Endothelial cell of umbilical vein (primary cell): Measurements from ENCODE around the gene DBR1. TPM values are rescaled to one million over a fixed set of nuclear protein-coding genes. Genes with fewer than 3 reads are reported as not detected.
"Not testable (repeated sequence)": the region's sequence is repeated elsewhere in the genome, so short reads cannot be mapped to it uniquely, and the experiment has no call there.

Experiments
- BruUV-seq: library from RNA; stranded (reverse); fragments of 400-500 nt; replicated peaks from 2 replicates; lab custom pipeline; 2021; lab: Mats Ljungman, UMichigan
- CTCF ChIA-PET: fragments of 300-600, 350-600 bp; sonication (Branson Sonifier 250); formaldehyde crosslinking; loops from one replicate; lab custom pipeline; 2021; ENCODE audit warnings: antibody characterized with exemption, inconsistent platforms; lab: Charles Lee
- POLR2A ChIA-PET: fragments of 300-600, 350-600 bp; sonication (Branson Sonifier 250); formaldehyde crosslinking; loops from one replicate; lab custom pipeline; 2021; ENCODE audit warnings: antibody characterized with exemption, inconsistent platforms; lab: Charles Lee
- DNase-seq: peaks from one replicate; pipeline ENCODE4 v3.0.0-alpha.2; 2011; ENCODE audit warnings: low read depth, low spot score
- FAIRE-seq: peaks from 2 replicates; lab custom pipeline; 2011; peaks lifted over from hg19 to GRCh38; lab: Jason Lieb, UNC
- H2AFZ ChIP-seq: 2 replicates; pipeline ENCODE4 v1.6.0; 2012; ENCODE audit warnings: low read depth, low read length, control low read depth, inconsistent platforms
- H3K27ac ChIP-seq: 2 replicates; pipeline ENCODE4 v1.5.1; 2011; ENCODE audit warnings: low read depth, mild to moderate bottlenecking, control low read depth, low read length, moderate library complexity; ENCODE audit not compliant: insufficient read depth
- H3K27me3 ChIP-seq, 2 experiments: 2 replicates each; pipeline versions ENCODE4 v1.6.0 to v1.6.1; 2011; ENCODE audit warnings: low read length in 2 of 2, mixed read lengths in 1 of 2; ENCODE audit not compliant: control insufficient read depth in 2 of 2, insufficient read depth in 2 of 2
- H3K36me3 ChIP-seq, 2 experiments: 2 replicates in 1 of 2; 3 replicates in 1 of 2; pipeline ENCODE4 v1.5.1; 2011; ENCODE audit warnings: low read length in 2 of 2, mild to moderate bottlenecking in 1 of 2, moderate library complexity in 1 of 2; ENCODE audit not compliant: control insufficient read depth in 2 of 2, insufficient read depth in 2 of 2; ENCODE audit errors: extremely low read depth in 1 of 2
- H3K4me1 ChIP-seq: 3 replicates; pipeline ENCODE4 v1.5.1; 2011; ENCODE audit warnings: mild to moderate bottlenecking, low read length; ENCODE audit not compliant: control insufficient read depth, insufficient read depth; ENCODE audit errors: extremely low read depth
- H3K4me2 ChIP-seq: 2 replicates; pipeline ENCODE4 v1.6.1; 2011; ENCODE audit warnings: low read length, control low read depth, mixed read lengths; ENCODE audit not compliant: insufficient read depth
- H3K4me3 ChIP-seq, 3 experiments: fragments of 200-600 bp in 1 of 3; sonication (generic), shearing (Covaris generic) in 1 of 3; replicated peaks in 1 of 3; 2 replicates each; pipeline ENCODE4 v1.5.1; 2011 to 2016; ENCODE audit warnings: control low read depth in 3 of 3, low read length in 3 of 3, mild to moderate bottlenecking in 2 of 3, inconsistent platforms in 1 of 3, low read depth in 1 of 3, moderate library complexity in 1 of 3; ENCODE audit not compliant: insufficient read depth in 1 of 3
- H3K79me2 ChIP-seq: 2 replicates; pipeline ENCODE4 v1.6.0; 2012; ENCODE audit warnings: low read length, inconsistent platforms; ENCODE audit not compliant: control insufficient read depth, insufficient read depth
- H3K9ac ChIP-seq: replicated peaks from 2 replicates; pipeline ENCODE3; 2011; ENCODE audit warnings: low read length, control low read depth; ENCODE audit not compliant: insufficient read depth; ENCODE audit errors: extremely low read depth
- H3K9me1 ChIP-seq: replicated peaks from 3 replicates; pipeline ENCODE4 v1.6.0; 2011; ENCODE audit warnings: mild to moderate bottlenecking, low read length; ENCODE audit not compliant: control insufficient read depth, insufficient read depth; ENCODE audit errors: extremely low read depth
- H3K9me3 ChIP-seq: replicated peaks from 2 replicates; pipeline ENCODE4 v1.5.1; 2012; ENCODE audit warnings: low read length, inconsistent platforms; ENCODE audit not compliant: control insufficient read depth, insufficient read depth
- H4K20me1 ChIP-seq: replicated peaks from 2 replicates; pipeline ENCODE3; 2011; ENCODE audit warnings: mild to moderate bottlenecking, low read length; ENCODE audit not compliant: control insufficient read depth, insufficient read depth; ENCODE audit errors: extremely low read depth
- CTCF ChIP-seq, 2 donors: IDR thresholded peaks; 1 replicate in 1 of 2; 2 replicates in 1 of 2; pipeline ENCODE4 v1.5.1; 2011; ENCODE audit warnings: low read length in 2 of 2, mild to moderate bottlenecking in 2 of 2, moderate library complexity in 2 of 2, control low read depth in 1 of 2, inconsistent platforms in 1 of 2, low read depth in 1 of 2; ENCODE audit not compliant: insufficient read depth in 1 of 2; ENCODE audit errors: extremely low read depth in 1 of 2
- EZH2 ChIP-seq: IDR thresholded peaks from 2 replicates; pipeline ENCODE4 v1.6.1; 2012; ENCODE audit warnings: borderline replicate concordance, low read depth, mild to moderate bottlenecking, moderate library complexity, low read length, inconsistent platforms; ENCODE audit not compliant: severe bottlenecking
- FOS ChIP-seq: IDR thresholded peaks from 2 replicates; pipeline ENCODE4 v1.6.1; 2011; ENCODE audit warnings: mild to moderate bottlenecking, low read length, moderate library complexity, borderline replicate concordance; ENCODE audit not compliant: insufficient read depth
- GATA2 ChIP-seq: IDR thresholded peaks from 2 replicates; pipeline ENCODE4 v1.7.0; 2011; ENCODE audit warnings: low read depth, mild to moderate bottlenecking, moderate library complexity, mixed read lengths, low read length; ENCODE audit not compliant: insufficient read length, insufficient read depth
- JUN ChIP-seq: IDR thresholded peaks from 2 replicates; pipeline ENCODE4 v1.6.1; 2011; ENCODE audit warnings: borderline replicate concordance, low read depth; ENCODE audit not compliant: insufficient read length, insufficient read depth
- MYC ChIP-seq: IDR thresholded peaks from one replicate; pipeline ENCODE4 v1.6.1; 2011; ENCODE audit warnings: mild to moderate bottlenecking, low read depth, low read length
- POLR2AphosphoS5 ChIP-seq: IDR thresholded peaks from 2 replicates; pipeline ENCODE4 v1.6.1; 2012; ENCODE audit warnings: low read depth, mild to moderate bottlenecking, control low read depth, low read length, moderate library complexity; ENCODE audit not compliant: insufficient read depth
- dilution Hi-C: fragments of 300-500 bp; cut with MboI; formaldehyde crosslinking; loops from one replicate; pipeline ENCODE4 v1.15.0; 2019; ENCODE audit warnings: low sequenced_read_pairs; ENCODE audit not compliant: extremely low pct_ligation_motif_present
- intact Hi-C: fragments of 100-400 bp; cut with micrococcal nuclease; formaldehyde crosslinking; loops from one replicate; pipeline ENCODE4 v1.10.0; 2022
- polyA plus RNA-seq, 4 experiments: library from polyadenylated mRNA; depleted of rRNA in 3 of 4; stranded (reverse) in 3 of 4; unstranded in 1 of 4; fragments of >200 nt; gene quantifications; 2 replicates each; pipeline versions ENCODE4 v1.2.1 to v1.2.3, GENCODE V29; 2011 to 2012; ENCODE audit warnings: missing spikeins in 1 of 4
- total RNA-seq: library from RNA; stranded (reverse); gene quantifications from 2 replicates; pipeline ENCODE4 v1.2.3, GENCODE V29; 2021

The DBR1 gene
- total and polyA plus RNA-seq, 2 donors (not counting 3 experiments of a cell fraction or from before 2014, with no cell fraction given): 10.3 to 17.8 TPM

GRCh38 chr3:138148503-138148902 is 26.2 kb downstream of the DBR1 start:
- no peak for FAIRE-seq
- dilution Hi-C loops (no loop called here), intact Hi-C loops (no loop called here)
- no peak overlapping the region for H3K9ac ChIP-seq
- no peak overlapping the region for H3K27ac ChIP-seq
- no peak for DNase-seq
- ChIA-PET CTCF (no interaction called here), POLR2A (no interaction called here)
- no peaks in the 10 kb centered on the region for H3K9me3 ChIP-seq
- no peaks in the 10 kb centered on the region for H3K27me3 ChIP-seq
- TF ChIP-seq CTCF (IDR thresholded peaks at IDR 0.05; ENCODE audit: extremely low read depth in 1 of 2, insufficient read depth in 1 of 2, low read depth in 1 of 2, low read length in 2 of 2) (no peak), POLR2AphosphoS5 (no peak), FOS (no peak), MYC (no peak), GATA2 (no peak), JUN (no peak), EZH2 (no peak)
- H2AFZ ChIP-seq: no peak overlapping the region
- H3K4me1 ChIP-seq: no peaks in the 10 kb centered on the region
- H3K4me2 ChIP-seq: no peak overlapping the region
- no peaks in the 10 kb centered on the region for H3K36me3 ChIP-seq
- H4K20me1 ChIP-seq: no peaks in the 10 kb centered on the region
- BruUV-seq: no TSS peak
- H3K79me2 ChIP-seq: no peaks in the 10 kb centered on the region
- H3K4me3 ChIP-seq: no peak overlapping the region
- no peaks in the 10 kb centered on the region for H3K9me1 ChIP-seq

- H2AFZ ChIP-seq, H3K27ac ChIP-seq, FAIRE-seq, H3K27me3 ChIP-seq, H3K9me3 ChIP-seq, BruUV-seq, H3K9ac ChIP-seq, dilution Hi-C loops, H4K20me1 ChIP-seq, H3K79me2 ChIP-seq, CTCF ChIA-PET, intact Hi-C loops, POLR2A ChIA-PET, H3K4me1 ChIP-seq, H3K4me3 ChIP-seq, H3K36me3 ChIP-seq, H3K9me1 ChIP-seq, H3K4me2 ChIP-seq, DNase-seq: not testable (repeated sequence)
Observed at GRCh38 chr3:138142181-138142580, 32.5 kb downstream of the DBR1 start.
